ENCODE results near the gene FHIT.

- TF ChIP-seq CTCF (IDR thresholded peaks at IDR 0.05; ENCODE audit: low read depth, low read length): no peak
- no peak for TF ChIP-seq EZH2phosphoT487 (IDR thresholded peaks at IDR 0.05; ENCODE audit: low read depth)
Observed at GRCh38 chr3:61269435-61269834, 18.2 kb upstream of the FHIT start.
